ENCODE results near the gene MPP3.
A peak's percentile ranks its signal among the peaks of the same experiment; 100 is the strongest.
"Not testable (repeated sequence)": the region's sequence is repeated elsewhere in the genome, so short reads cannot be mapped to it uniquely, and the experiment has no call there.

The MPP3 gene

GRCh38 chr17:43800736-43801135, 32.2 kb downstream of the MPP3 start:
- no peak for DNase-seq

DNA sequence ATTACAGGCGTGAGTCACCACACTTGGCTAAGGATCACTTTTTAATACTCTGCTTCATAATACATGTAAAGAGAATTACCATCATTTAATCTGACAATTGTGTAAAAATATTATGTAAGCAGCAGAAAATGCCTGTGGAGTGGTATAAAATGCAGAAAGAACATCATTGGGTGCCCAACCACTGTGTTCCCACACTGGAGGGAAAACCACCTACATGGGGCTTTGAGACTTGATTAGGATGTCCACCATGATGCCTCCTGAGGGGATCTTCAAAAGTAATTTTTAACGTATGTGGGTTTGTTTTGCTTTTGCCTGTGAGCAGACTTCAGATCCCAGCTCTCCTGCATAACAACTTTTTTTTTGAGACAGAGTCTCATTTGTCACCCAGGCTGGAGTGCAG, 33.9 kb downstream of the MPP3 start:
- DNase-seq, result no peak

- DNase-seq, result peak; percentile 60
Observed at GRCh38 chr17:43798024-43798423, 34.9 kb downstream of the MPP3 start.

DNA sequence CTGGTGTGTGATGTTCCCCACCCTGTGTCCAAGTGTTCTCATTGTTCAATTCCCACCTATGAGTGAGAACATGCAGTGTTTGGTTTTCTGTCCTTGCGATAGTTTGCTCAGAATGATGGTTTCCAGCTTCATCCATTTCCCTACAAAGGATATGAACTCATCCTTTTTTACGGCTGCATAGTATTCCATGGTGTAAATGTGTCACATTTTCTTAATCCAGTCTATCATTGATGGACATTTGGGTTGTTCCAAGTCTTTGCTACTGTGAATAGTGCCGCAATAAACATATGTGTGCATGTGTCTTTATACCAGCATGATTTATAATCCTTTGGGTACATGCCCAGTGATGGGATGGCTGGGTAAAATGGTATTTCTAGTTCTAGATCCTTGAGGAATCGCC, 40.3 kb downstream of the MPP3 start:
- DNase-seq, result not testable (repeated sequence)

DNA sequence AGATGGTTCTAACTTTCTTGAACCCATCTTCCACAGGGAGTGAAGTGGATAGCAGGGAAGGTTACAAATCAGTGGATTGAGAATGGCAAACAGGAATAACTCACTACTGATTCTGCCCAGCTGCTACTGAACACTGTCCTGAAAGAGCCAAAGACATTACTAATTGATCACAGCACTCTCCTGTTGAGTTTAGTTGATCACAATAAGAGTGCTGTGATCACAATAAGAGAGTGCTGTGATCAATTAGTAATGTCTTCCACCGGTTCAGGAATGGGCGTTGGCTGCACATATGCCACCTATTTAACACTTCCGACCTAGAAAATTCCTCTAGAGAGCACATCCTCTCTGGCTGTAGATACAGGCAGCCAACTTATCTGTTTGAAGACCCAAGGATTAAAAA, 41.4 kb downstream of the MPP3 start:
- DNase-seq, result peak; percentile 85

DNA sequence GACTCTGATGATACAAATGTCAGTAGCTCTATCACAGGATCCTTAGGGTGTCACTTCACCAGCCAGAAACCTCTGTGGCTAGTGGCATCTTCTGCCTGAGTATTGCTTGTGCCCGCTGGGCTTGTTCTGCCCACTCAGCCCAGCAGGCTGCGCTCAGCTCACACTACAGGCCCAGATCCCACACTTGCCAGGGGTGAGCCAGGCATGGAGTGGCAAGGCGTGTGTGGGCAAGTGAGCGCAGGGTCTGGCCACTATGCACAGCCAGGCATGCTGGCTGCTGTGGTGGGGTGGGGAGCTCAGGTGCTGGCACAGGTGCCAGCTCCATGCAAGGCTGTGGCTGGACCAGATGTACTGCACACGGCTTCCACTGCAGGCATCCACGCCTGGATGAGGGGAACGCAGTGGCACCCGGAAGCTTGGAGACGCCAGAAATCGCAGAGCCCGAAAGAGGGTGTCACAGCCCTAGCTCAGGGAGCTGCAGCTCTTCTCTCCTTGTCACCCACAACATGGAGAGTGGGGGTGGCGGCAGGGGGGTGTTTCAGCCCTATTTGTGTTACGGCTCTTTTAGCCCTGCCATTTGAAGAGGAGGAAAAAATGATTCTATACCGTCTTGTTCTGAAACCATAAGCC, 42.5 kb downstream of the MPP3 start:
- DNase-seq, result peak; percentile 77

- no peak for DNase-seq
Observed at GRCh38 chr17:43789482-43789881, 43.5 kb downstream of the MPP3 start.

- no peak for DNase-seq
Observed at GRCh38 chr17:43788540-43788939, 44.4 kb downstream of the MPP3 start.

DNA sequence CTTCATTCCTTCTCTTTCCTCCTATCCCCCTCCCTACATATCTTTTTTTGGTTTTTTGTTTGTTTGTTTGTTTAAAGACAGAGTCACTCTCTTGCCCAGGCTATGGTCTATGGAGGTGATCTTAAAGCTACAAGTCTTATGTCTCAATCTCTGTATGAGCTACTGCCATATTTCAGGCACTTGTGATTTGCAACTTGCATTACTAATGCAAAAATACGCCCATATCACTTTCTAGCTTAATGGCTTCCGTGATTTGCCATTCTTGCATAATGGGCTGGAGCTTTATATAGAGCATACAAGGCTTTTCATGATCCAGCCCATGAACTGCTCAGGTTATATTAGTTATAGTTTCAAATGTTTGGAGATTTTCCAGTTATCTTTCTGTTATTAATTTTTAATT, 45.2 kb downstream of the MPP3 start:
- no peak for DNase-seq

DNA sequence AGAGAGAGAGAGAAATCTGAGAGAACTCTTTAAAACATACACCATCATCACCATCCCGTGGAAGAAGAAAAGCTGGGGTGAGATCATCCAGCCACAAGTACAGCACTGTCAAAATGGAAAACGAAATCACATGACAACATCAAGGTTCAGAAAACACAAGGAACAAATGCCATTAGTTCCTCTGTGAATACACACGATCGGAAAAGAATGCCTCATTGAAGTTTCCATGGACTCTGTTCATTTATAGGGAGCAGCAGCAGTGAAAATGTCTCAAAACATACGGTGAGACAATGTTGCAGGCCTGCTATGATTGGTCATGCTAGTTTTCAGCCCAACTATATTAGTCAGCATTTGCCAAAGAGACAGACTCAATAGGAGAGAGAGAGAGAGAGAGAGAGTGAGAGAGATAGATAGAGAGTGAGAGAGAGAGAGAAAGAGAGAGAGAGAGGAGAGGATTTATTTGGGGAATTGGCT, 48.3 kb downstream of the MPP3 start:
- no peak for DNase-seq

DNA sequence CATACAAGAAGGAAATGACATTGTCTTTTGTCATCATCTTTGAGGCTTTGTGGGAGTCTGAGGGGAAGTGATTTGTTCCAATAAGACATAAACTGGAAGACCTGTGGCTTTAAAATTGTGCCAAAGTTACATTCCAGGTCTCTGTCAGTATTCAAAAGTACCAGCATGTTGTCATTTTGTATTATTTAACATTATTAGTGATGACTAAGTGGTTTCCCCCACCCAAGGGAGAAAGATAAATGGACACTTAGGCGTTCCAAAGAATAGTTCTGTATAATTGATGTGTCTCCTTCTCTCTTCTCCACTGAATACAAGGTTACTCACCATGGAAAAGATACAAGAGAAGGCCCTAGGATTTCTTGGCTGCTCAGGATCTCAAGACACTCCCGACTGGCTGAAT, 48.9 kb downstream of the MPP3 start:
- DNase-seq, result no peak

DNA sequence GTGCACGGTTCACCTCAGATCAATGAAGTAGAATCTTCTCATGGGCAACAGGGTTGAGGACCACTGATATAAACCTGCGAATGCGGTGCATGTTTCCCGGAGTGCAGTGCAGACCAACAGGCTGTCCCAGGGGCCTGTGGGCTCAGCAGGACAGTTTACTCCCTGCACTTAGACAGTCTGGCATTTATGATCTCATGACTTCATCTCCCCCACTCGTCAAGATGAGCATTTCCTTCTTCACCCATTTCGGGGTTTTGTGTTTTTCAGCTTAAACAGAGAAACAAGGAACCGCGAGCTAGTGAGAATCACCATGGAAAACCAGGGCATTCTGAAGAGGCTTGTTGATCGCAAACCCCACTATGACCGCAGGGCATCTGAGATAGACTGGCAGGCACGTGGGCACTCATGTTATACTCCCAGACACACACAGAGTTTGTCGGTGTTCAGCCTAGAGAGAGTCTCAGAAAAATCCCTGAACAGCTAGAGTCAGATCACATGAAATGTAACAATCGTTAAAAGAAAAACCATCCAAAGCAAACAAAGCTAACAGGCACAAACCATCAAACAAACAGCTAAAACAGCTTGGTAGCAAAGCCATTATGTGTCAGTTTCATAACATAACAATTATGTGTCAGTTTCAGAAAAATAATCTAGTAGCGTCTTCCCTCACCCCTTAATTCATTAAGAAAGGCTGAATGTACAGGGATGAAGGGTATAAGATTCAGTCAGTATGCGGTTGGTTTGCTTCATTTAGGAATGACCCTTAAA, 49.8 kb downstream of the MPP3 start:
- no peak for DNase-seq

GRCh38 chr17:43780135-43780534, 52.8 kb downstream of the MPP3 start, which contains the start of gene CFAP97D1:
TSS of gene CFAP97D1 (plus strand) at chr17:43780435. CDS start at chr17:43780463, 28 bp downstream.
- no peak for DNase-seq

GRCh38 chr17:43779145-43780125, 53.5 kb downstream of the MPP3 start:
- peak; percentile 84 for DNase-seq

DNA sequence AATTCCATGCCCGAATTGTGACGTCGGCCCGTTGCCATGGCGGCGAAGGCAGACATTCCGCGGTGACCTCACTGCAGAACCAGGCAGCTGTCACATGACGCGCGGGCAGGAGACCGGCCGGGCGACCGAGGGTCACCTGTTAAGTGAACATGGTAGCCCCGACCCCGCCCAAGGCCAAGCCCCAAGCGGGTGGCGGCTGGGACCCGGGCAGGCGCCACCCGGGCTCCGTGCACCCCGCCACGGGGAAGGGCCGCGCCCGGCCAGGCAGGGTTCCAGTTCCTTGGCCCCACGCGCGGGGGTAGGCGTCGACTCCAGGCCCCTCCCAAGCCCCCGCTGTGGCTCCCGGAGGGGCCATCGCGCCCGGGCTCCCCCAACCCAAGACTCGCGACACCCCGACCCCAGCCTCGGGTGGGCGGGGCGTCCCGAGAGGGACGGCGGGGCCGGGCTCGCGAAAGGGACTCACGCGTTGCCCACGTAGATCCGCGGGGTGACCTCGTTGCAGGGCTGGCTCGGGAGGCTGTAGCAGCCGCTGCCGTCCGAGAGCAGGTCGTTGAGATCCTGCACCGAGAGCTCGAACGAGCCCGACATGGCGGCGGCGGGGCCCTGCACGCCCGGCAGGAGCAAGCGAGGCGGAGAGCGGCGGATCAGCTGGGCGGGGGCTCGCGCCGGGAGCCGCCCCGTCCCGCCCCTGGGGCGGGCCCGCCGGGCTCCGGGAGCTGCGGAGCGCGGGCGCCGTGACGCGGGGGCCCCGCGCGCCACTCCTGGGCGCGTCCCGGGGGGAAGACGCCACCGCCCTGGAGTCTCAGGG, 54.4 kb downstream of the MPP3 start, which contains the start of gene DUSP3:
Gene DUSP3 (minus strand): TSS at position 641 of the 808 bp plus-strand sequence. CDS start 53 bp downstream, at position 588.
- DNase-seq, result peak; percentile 99

- DNase-seq, result no peak
Observed at GRCh38 chr17:43774304-43775250, 58.4 kb downstream of the MPP3 start.

DNA sequence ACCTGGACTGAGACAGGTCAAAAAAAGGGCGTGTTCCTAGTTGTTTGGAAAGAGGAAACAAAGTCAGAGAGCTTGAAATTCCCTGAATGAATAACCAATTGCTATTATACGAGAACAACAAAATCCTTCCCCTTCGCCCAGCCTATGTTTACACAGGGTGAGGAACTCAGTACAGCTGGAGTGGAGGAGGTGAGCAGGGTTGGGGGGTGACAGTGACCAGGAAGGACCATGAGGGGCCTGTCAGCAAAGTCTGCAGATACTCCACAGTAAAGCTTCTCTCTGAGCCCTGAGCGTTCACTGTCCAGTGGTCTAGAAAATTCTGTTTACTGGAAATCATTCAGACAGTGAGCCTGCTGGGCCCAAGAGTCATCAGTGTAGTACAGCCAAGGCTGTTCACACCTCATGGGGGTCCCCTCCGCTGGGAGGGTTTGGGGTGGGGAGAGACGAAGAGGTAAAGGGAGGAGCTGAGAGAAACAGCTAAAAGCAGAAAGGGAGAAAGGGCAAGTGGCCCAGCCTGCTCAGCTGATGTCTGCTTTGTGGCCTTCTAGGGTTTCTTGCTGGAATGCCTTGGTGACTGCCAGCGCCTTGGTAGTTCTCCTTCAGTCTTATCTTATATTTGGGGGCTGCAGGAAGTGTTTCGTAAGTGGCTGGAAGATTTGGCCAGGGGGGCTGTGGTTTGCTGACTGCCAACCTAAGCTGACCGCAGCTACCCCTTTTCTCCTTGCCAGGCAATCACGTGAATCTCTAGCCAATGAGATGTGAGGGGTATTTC, 59.9 kb downstream of the MPP3 start:
- no peak for DNase-seq

- DNase-seq, result no peak
Observed at GRCh38 chr17:43771463-43771862, 61.5 kb downstream of the MPP3 start.

GRCh38 chr17:43770957-43771356, 62.0 kb downstream of the MPP3 start:
- no peak for DNase-seq

DNA sequence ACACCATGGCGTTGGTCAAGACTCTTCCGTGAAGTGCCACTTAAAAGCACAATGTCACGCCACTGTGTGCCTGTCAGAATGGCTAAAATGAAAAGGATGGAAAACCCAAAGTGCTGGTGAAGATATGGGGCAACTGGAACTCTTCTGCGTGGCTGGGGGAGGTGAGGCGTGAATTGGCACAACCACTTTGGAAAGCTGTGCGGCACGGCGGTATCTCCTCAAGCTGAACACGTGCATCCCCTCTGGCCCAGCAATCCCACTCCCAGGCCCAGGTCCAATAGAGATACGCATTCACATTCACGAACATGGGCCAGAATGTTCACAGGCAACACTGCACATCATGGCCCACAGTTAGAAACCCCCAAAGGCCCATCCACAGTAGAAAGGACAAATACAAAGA, 63.1 kb downstream of the MPP3 start:
- no peak for DNase-seq

All from DMS53 (cell line).